ENCODE measurements around the gene UST.

DNA sequence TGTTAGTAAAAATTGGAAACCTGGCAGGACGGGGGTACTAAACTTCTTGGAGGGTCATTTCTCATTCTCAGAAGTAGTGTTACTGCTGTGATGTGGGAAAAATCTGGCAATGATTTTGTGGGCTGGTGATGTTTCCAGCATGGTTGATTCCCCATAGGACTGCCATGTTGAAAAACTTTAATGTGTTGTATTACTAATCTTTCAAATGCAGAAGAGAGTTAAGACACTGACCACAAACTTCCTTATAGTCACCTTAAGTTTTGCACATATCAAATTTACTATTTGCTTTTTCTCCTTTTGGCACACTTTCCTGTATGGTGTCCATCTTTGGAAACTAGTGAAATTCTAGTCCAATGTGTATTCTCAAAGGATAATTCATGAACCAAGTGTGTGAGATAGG, 334.5 kb downstream of the UST start:
- TF ChIP-seq, protein P1, sequence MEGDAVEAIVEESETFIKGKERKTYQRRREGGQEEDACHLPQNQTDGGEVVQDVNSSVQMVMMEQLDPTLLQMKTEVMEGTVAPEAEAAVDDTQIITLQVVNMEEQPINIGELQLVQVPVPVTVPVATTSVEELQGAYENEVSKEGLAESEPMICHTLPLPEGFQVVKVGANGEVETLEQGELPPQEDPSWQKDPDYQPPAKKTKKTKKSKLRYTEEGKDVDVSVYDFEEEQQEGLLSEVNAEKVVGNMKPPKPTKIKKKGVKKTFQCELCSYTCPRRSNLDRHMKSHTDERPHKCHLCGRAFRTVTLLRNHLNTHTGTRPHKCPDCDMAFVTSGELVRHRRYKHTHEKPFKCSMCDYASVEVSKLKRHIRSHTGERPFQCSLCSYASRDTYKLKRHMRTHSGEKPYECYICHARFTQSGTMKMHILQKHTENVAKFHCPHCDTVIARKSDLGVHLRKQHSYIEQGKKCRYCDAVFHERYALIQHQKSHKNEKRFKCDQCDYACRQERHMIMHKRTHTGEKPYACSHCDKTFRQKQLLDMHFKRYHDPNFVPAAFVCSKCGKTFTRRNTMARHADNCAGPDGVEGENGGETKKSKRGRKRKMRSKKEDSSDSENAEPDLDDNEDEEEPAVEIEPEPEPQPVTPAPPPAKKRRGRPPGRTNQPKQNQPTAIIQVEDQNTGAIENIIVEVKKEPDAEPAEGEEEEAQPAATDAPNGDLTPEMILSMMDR (IDR thresholded peaks at IDR 0.05), result no peak
- TF ChIP-seq POLR2AphosphoS5 (IDR thresholded peaks at IDR 0.05), result no peak
- TF ChIP-seq POLR2A (IDR thresholded peaks at IDR 0.05), result no peak
- no peak for TF ChIP-seq EP300 (IDR thresholded peaks at IDR 0.05; ENCODE audit: low read depth)
